GM12873 (cell line): ENCODE data around the gene PRR3.

Experiments
- TF ChIP-seq, protein P1 (sequence below): IDR thresholded peaks from 2 replicates; pipeline ENCODE4 v1.5.1; 2012; ENCODE audit warnings: low read depth, mild to moderate bottlenecking, moderate library complexity, low read length, control low read depth; ENCODE audit not compliant: insufficient read depth; ENCODE audit errors: missing control alignments

PRR3 gene

DNA sequence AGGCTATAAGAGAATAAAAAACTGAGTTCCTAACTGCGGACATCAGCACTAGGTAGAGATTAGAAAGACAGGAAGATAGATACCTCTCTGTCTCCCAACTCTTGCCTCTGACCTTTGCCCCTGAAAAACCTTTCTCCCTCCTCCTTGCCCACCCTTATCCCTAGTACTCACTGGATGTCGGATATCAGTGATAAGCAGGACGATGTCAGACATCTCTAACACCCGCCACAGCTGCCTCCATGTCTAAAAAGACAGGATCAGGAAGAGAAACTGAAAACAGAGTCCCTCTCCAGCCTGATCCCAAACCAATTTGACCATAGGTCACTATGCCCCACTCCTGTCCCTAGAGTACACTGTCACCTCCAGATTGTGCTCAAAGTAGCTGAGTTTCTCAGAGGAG is 2.7 kb upstream of the PRR3 start:
- TF ChIP-seq, protein P1, sequence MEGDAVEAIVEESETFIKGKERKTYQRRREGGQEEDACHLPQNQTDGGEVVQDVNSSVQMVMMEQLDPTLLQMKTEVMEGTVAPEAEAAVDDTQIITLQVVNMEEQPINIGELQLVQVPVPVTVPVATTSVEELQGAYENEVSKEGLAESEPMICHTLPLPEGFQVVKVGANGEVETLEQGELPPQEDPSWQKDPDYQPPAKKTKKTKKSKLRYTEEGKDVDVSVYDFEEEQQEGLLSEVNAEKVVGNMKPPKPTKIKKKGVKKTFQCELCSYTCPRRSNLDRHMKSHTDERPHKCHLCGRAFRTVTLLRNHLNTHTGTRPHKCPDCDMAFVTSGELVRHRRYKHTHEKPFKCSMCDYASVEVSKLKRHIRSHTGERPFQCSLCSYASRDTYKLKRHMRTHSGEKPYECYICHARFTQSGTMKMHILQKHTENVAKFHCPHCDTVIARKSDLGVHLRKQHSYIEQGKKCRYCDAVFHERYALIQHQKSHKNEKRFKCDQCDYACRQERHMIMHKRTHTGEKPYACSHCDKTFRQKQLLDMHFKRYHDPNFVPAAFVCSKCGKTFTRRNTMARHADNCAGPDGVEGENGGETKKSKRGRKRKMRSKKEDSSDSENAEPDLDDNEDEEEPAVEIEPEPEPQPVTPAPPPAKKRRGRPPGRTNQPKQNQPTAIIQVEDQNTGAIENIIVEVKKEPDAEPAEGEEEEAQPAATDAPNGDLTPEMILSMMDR, result no peak

DNA sequence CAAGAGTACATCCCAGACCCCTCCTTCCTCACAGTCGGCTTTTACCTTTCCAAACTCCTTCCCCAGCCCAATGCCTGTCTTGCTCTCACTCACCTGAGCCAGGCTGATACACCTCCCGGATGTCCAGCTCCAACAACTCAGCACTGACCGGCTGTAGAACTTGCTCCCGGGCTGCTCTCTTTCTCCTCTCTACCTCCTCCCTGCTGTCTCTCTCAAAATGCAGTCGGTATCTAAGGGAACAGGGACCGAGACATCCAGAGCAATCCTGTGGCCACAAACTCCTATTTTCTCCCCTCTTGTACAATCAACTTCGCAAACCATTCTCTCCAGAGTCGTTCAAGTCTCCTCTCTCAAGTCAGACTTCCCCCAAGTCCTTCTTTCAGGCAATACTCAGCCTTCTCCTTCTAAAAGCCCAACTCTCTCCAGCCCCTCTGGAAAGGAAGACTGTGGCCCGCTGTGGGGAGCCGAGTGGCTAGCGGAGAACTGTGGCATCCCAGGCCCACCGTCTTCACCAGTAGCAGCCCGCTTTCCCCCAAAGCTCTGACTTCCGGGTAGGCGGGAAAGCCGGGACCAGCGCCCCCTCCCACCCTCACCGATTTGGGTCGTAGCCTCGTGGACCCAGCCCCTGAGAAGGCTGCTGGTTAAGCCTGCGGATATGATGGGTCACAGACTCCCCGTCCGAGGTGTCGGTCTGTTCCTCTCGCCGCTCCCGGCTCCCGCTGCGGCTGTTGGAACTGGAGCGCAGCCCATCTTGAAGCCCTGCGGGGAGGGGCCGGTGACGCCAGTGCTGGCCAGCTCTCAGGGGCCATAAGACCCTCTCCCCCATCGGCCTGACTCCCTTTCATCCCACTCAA is 1.9 kb upstream of the PRR3 start:
- TF ChIP-seq, protein P1, result no peak

DNA sequence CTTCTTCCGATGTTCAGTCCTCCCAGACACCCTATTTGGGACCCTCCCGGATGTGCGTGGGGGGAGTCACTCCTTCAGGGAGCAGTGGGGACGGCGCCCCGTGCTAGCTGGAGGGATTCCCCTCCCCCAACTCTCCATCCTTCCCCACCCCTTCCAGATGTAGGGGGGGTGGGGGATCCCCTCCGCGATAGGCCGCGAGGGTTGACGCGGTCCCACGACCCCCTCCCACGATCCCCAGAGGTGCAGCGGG is 1.4 kb upstream of the PRR3 start:
- TF ChIP-seq, protein P1, result no peak

DNA sequence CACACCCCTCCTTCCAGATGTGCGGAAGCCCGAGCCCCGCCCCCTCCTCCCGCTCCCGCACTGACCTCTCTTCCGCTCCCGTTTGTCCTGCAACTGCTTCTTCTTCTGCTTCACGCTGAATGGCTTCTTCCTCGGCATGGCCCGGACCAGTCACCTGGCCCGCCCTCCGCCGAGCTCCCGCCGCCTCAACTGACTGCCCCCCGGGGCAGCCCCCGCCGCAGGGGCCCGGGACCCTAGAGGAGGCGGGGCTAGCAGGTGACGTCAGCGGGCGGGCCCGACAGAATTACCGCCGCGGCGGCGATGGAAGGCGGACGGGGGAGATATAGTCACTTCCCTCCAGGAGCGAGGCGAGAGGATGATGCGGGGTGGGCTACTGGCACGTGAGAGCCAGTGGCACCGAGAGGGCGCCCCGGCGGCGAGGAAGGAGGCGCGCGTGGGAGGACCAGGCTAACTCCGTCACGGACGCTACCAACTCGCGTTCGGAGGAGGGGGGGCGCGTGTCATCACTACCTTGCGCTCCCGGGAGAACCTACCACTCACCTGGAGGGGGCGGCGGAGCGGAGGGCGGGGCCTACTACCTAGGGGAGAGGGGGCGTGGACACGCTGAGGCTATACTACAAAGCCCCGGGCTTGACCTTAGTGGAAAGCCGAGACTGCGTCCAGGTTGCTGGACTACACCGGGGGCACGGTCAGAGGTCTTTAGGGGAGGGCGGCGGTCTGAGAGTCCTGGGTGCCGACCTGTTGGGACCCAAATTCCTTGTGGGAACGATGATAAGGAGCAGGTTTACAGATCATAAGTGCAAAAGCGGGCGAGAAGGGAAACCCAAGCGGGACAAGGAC is 809 bp upstream of the PRR3 start, which contains the start of gene GNL1:
Gene GNL1, minus strand, starts transcription at position 424 of the 840 bp plus-strand sequence. Its CDS starts 286 bp downstream, at position 138.
- TF ChIP-seq, protein P1, result no peak

DNA sequence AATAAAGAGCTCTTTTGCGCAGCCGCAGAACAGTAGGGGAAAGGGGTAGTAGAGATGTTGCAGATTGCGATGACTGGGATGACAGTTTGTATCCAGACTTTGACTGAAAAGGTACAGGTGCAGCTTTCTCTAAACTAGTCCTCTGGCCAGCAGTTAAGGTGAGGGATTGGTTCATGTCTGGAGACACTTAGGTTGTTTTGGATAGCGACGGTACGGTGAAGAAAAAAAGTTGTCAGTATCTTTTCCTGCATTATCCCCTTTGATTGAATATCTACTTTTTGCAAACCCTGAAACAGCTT is 537 bp downstream of the PRR3 start:
- TF ChIP-seq, protein P1, result no peak

DNA sequence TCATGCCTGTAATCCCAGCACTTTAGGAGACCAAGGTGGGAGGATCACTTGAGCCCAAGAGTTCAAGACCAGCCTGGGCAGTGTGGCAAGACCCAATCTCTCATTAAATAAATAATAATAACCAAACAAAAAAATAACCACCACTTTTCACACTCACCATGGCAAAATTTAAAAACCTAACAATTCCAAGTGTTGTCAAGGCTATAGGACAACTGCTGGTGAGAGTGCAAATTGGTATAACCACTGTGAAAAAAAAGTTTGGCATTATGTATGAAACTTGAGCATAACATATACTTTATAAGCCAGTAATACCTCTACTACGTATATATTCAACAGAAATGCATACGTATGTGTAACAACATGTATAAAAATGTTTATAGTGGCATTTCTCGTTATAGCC is 3.8 kb downstream of the PRR3 start:
- TF ChIP-seq, protein P1, result no peak
